ENCODE results near the gene KICS2.
A peak's percentile ranks its signal among the peaks of the same experiment; 100 is the strongest.
"Not testable (repeated sequence)": the region's sequence is repeated elsewhere in the genome, so short reads cannot be mapped to it uniquely, and the experiment has no call there.

Gene KICS2

DNA sequence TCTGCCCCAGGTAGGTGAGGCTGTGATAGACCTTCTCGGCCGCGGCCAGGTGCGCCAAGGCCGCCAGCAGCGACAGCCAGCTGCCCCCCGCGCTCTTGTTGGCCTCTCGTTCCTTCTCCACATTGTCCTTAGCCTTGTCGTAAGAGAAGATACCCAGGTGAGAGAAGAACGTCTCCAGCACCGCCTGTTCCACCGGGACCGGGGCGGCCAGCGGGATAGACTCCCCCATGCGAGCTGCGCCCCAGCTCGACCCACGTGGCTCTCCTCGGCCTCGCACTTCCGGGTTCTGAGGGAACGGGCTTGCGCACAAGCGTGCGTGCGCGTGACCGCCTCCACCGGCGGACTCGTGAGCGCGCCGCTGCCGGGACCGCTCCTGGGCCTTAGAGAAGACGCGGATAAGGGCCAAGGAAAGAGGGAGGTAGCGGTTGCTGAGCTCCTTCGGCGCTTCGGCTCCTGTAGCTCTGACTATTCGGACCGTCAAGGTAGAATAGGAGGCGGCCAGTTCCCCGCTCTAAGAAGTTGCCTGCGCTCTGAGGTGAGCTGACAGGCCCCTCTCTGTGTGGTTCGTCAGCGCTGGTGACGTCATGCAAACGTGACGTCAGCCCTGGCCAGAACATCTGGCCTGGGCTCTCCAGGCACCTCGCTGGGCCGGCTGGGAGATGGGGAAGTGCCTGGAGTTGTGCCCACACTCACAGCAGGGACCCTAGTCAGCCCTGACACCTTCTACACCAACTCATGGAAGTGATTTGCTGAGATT lies at the start of gene KICS2:
Gene KICS2 (minus strand): TSS at position 288 of the 757 bp plus-strand sequence. CDS start 59 bp downstream, at position 229.
- DNase-seq (ENCODE audit: low spot score): peak; percentile 85

- DNase-seq (ENCODE audit: low spot score): no peak
Measured at GRCh38 chr12:64270411-64270810, 48.3 kb upstream of the KICS2 start.

DNA sequence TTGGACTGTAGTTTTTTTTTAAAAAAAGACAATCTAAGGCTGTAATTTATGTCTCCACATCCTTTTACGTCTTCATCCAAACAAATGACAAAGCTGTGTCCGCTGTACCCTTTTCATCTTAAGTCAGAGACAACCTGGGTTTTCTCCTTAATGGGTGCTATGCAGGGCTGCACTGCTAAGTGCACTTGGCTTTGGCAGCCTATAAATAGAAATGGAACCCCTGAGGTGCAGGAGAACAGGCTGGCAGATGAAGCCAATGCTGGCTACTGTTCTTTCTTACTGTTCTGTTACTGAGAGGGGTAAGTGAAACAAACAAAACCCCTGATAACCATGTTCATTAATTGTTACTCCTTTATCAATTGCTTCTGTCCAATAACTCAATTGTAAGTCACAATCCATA lies 47.1 kb upstream of the KICS2 start:
- no peak for DNase-seq (ENCODE audit: low spot score)

DNA sequence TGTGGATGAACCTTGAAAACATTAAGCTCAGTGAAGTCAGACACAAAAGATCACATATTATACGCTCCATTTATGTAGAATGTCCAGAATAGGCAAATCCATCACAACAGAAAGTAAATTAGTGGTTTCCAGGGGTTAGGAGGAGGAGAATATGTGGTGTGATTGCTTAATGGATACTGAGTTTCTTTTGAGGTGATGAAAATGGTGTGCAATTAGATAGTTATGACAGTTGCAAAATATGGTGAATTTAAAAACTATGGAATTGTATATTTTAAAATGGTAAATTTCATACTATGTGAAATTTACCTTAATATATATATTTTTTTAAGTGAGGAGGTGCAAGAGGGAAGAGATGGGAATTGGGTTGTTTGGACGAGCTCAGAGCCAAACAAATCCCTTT lies 46.3 kb upstream of the KICS2 start:
- no peak for DNase-seq (ENCODE audit: low spot score)

GRCh38 chr12:64265839-64266238 lies 43.7 kb upstream of the KICS2 start:
- DNase-seq (ENCODE audit: low spot score): no peak

DNA sequence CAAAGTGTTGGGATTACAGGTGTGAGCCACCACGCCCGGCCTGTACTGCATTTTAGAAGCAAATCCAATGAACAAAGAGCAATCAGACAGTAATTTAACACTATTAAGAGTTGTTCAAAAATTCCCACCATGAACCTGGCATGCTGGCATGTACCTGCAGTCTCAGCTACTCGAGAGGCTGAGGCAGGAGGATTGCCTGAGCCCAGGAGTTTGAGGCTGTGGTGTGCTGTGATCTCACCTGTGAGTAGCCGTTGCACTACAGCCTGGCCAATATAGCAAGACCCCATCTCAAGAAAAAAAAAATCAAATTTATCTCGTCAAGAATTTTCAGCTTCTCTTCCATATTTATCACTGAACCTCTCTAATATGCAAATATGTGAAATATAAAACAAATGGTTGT lies 39.7 kb upstream of the KICS2 start:
- no peak for DNase-seq (ENCODE audit: low spot score)

- DNase-seq (ENCODE audit: low spot score): no peak
Measured at GRCh38 chr12:64258576-64258975, 36.5 kb upstream of the KICS2 start.

DNA sequence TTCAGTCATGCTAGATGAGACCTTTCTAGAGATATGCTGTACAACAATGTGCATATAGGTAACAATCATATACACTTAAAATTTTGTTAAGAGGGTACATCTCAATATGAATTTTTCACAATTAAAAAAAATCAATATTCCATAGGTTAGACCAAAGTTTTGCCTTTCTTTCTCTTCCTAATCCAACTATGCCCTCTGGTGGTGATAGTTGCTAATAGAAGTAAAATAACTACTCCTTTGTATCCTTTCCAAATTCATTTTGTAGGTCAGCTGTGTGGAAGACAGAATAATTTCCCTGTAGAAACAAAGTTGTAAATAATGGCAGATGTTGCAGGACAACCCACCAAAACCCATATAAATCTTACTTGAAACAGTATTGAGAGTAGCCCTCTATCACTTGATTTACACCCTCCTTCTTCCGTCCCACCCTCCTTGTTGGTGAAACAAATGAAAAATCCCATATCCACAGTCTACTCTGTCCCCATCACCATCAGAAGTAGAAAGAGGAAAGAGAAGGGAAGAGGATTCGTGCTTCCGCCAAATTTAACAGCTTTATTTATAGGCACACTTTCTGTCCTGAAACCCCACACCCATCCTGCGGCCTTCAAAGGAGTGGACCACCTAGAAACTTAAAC lies 34.2 kb upstream of the KICS2 start:
- DNase-seq (ENCODE audit: low spot score): no peak

GRCh38 chr12:64255249-64255648 lies 33.2 kb upstream of the KICS2 start:
- DNase-seq (ENCODE audit: low spot score): no peak

DNA sequence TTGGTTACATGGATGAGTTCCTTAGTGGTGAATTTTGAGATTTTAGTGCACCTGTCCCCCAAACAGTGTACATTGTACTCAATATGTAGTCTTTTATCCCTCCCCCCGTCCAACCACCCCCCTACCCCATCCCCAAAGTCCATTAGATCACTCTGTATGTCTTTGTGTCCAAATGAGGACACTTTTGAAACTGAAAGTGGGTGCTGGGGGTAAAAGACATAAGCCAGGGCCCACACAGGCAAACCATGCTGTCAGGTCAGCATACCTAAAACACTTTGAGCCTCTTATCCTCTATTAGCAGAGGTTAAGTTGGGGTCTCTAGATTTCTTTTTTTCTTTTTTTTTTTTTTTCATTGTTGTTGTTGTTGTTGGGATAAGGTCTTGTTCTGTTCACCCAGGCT lies 31.3 kb upstream of the KICS2 start:
- DNase-seq (ENCODE audit: low spot score): no peak

- no peak for DNase-seq (ENCODE audit: low spot score)
Measured at GRCh38 chr12:64252681-64253080, 30.6 kb upstream of the KICS2 start.

DNA sequence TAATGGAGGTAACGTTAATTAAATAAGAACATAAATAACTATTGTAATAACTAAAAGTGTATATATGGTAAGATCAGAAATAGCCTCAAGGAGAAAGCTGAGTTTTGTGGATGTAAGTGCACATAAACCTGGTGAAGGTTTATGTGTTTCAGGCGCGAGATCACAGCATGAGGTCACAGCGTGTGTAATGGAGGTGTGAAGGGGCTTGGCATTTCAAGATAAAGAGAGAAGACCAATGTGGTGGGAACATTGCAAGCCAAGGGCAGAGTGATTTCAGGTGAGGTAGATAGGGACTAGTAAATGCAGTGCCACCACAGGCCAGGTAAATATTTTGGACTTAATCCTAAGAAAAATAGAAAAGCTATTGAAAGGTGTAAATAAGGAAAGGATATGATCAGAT lies 21.7 kb upstream of the KICS2 start:
- DNase-seq (ENCODE audit: low spot score): no peak

DNA sequence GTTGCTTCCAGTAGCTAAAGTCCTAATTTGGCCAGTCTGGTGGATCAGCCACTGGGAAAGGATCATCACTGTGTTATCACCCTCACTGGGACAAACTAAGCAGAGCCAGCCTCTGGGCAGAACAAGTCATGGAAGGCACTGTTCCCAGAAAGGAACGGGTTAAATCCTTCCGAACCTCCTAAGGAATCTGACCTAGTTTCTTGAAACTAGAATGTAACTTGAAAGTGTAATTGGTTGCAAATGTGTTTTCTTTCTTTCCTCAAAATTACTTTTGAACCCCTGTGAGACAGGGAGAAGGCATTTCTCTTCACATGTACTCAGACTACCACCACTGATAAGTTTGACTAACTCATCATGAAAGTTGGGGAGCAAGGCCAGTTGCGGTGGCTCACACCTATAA lies 18.7 kb upstream of the KICS2 start:
- DNase-seq (ENCODE audit: low spot score): no peak

- DNase-seq (ENCODE audit: low spot score): no peak
Measured at GRCh38 chr12:64237382-64237781, 15.3 kb upstream of the KICS2 start.

- no peak for DNase-seq (ENCODE audit: low spot score)
Measured at GRCh38 chr12:64236549-64236948, 14.5 kb upstream of the KICS2 start.

DNA sequence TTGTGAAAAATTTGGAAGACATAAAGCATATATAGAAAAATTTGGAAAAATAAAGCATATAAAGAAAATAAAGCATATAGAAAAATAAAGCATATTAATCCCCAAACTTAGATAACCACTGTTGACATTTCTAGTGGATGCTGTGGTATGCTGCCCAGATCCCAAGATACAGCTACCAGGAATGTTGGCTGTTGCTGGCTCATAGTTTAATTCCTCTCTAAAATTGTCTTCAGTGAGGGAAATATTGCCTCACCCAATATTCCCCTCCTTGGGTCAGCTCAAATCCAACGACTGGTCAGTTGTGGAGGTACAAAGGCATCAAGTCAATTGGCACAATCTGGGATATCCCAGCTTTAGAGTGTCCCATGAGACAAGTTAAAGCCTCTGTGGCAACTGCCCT lies 10.1 kb upstream of the KICS2 start:
- no peak for DNase-seq (ENCODE audit: low spot score)

DNA sequence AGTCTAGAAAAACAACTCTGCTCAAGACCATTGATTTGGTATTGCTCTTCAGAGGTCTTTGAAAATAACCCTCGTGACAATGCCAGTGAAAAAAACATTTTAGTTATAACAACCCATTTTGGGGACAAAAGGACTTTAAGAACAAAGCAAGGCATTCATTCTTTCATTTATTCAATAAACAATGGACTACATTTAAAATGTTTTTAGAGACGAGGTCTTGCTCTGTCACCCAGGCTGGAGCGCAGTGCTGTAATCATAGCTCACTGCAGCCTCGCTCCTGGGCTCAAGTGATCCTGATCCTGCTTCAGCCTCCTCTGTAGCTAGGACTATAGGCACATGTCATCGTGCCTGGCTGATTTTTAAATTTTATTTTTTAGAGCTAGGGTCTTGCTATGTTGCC lies 7.7 kb upstream of the KICS2 start:
- DNase-seq (ENCODE audit: low spot score): no peak

GRCh38 chr12:64229240-64229639 lies 7.1 kb upstream of the KICS2 start:
- no peak for DNase-seq (ENCODE audit: low spot score)

GRCh38 chr12:64225626-64226025 lies 3.5 kb upstream of the KICS2 start:
- DNase-seq (ENCODE audit: low spot score): no peak

DNA sequence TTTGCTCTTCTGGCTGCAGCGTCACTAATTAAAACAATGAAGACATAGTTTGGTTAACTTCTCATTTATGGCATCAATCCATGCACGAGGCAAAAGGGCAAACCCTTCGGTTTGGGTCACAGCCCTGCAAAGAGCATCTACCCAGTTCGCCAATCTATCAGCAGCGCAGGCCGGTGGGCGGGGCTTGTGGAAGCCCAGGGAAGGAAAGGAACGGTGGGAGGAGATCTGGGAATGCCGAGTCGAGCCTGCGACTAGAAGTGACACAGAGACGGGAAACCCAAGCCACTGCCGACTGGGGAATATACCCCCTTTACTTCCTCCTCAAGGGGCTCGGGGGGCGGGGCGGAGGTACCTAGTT lies 466 bp downstream of the KICS2 start:
- DNase-seq (ENCODE audit: low spot score): peak; percentile 61

DNA sequence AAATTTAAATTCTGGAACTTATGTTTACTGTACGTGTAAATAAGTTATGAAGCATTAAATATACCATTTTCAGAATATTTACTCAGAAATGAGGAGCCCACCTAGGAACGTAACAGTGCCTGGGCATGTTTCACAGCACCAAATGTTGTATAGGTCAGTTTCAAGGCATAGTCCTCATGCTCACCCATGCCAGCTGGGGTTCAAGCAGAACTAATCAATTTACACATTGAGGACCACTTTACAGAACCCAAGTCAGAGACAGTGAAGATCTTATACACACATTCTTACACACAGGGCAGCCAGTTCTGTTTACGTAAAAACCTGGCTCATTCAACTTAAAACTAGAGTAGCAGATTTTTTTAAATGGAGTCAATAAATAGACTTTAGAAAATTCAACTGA lies 2.0 kb downstream of the KICS2 start:
- no peak for DNase-seq (ENCODE audit: low spot score)

- no peak for DNase-seq (ENCODE audit: low spot score)
Measured at GRCh38 chr12:64219145-64219544, 3.0 kb downstream of the KICS2 start.

DNA sequence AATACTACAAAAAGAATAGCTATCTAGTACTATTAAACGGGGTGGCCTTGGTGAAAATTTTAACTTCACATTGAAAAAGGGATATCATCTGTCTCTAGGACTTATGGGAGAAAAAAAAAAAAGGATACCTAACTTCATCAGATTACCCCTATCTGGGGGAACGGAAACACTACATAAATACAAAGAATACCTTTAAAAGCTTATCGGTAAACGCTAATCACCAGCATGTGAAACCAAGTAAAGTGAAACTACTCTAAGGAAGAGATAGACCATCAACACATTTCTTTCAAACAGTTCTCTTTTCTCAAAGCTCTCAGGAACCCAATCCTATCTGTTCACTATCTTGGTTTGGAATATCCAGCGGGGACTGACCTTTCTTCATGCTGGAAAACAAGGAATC lies 3.5 kb downstream of the KICS2 start:
- no peak for DNase-seq (ENCODE audit: low spot score)

- not testable (repeated sequence) for DNase-seq (ENCODE audit: low spot score)
Measured at GRCh38 chr12:64217643-64218042, 4.5 kb downstream of the KICS2 start.

Measured in HuH-7.5 (cell line).